ENCODE results near the gene IFT88. TPM values are rescaled to one million over a fixed set of nuclear protein-coding genes. Genes with fewer than 3 reads are reported as not detected.

The IFT88 gene
- total RNA-seq, 4 donors from 2014 or later: 14.6 to 24.6 (median 19.2) TPM

- WGBS, 2 donors: 68 to 74% methylated on average over 2 of the region's 2 CpGs
- Histone ChIP-seq H3K36me3 (no peaks in the 10 kb centered on the region), H3K27me3 (no peaks in the 10 kb centered on the region), H3K4me3 (no peak overlapping the region), H3K4me1 (peaks cover 0 to 26% (median 4%) of the 10 kb centered on the region in 4 donors), H3K9me3 (no peaks in the 10 kb centered on the region), H3K27ac (peak overlapping the region in 1 of 4 donors; percentile 50)
- DNase-seq (ENCODE audit: low spot score in 2 of 2): no peak
- no peak for TF ChIP-seq CTCF (IDR thresholded peaks at IDR 0.05)
- no peak for TF ChIP-seq EP300 (IDR thresholded peaks at IDR 0.05)
- TF ChIP-seq POLR2A (IDR thresholded peaks at IDR 0.05): no peak
Measured at GRCh38 chr13:20708216-20708615, 141.3 kb downstream of the IFT88 start.

- Histone ChIP-seq H3K27ac (peak overlapping the region in 2 of 4 donors; percentile 30 to 57), H3K36me3 (no peaks in the 10 kb centered on the region), H3K9me3 (no peaks in the 10 kb centered on the region), H3K4me3 (no peak overlapping the region), H3K27me3 (no peaks in the 10 kb centered on the region), H3K4me1 (peaks cover 0 to 36% (median 7%) of the 10 kb centered on the region in 4 donors)
- WGBS, 2 donors: 82 to 86% methylated on average over 8 of the region's 8 CpGs
- no peak for TF ChIP-seq CTCF (IDR thresholded peaks at IDR 0.05)
- no peak for TF ChIP-seq EP300 (IDR thresholded peaks at IDR 0.05)
- TF ChIP-seq POLR2A (IDR thresholded peaks at IDR 0.05): no peak
- DNase-seq (ENCODE audit: low spot score in 2 of 2): no peak
Measured at GRCh38 chr13:20709369-20709768, 142.4 kb downstream of the IFT88 start.

- no peak overlapping the region for H3K4me3 ChIP-seq
- no peaks in the 10 kb centered on the region for H3K36me3 ChIP-seq
- peaks cover 0 to 37% (median 7%) of the 10 kb centered on the region in 4 donors for H3K4me1 ChIP-seq
- 55 to 70% methylated on average over 4 of the region's 4 CpGs for WGBS, 2 donors
- H3K27me3 ChIP-seq: no peaks in the 10 kb centered on the region
- no peaks in the 10 kb centered on the region for H3K9me3 ChIP-seq
- TF ChIP-seq EP300 (IDR thresholded peaks at IDR 0.05) (no peak), POLR2A (IDR thresholded peaks at IDR 0.05) (no peak), CTCF (IDR thresholded peaks at IDR 0.05) (no peak)
- no peak for DNase-seq (ENCODE audit: low spot score in 2 of 2)
- H3K27ac ChIP-seq: peak overlapping the region in 1 of 4 donors; percentile 57
Measured at GRCh38 chr13:20709782-20710181, 142.8 kb downstream of the IFT88 start.

- no peak for DNase-seq (ENCODE audit: low spot score in 2 of 2)
- 87 to 90% methylated on average over 13 of the region's 13 CpGs for WGBS, 2 donors
- H3K36me3 ChIP-seq: no peaks in the 10 kb centered on the region
- H3K27me3 ChIP-seq: no peaks in the 10 kb centered on the region
- no peaks in the 10 kb centered on the region for H3K9me3 ChIP-seq
- peaks cover 0 to 44% (median 7%) of the 10 kb centered on the region in 4 donors for H3K4me1 ChIP-seq
- TF ChIP-seq POLR2A (IDR thresholded peaks at IDR 0.05) (no peak), EP300 (IDR thresholded peaks at IDR 0.05) (no peak), CTCF (IDR thresholded peaks at IDR 0.05) (no peak)
- no peak overlapping the region for H3K27ac ChIP-seq
- no peak overlapping the region for H3K4me3 ChIP-seq
Measured at GRCh38 chr13:20711301-20712044, 144.5 kb downstream of the IFT88 start.

GRCh38 chr13:20713014-20713376, 146.0 kb downstream of the IFT88 start:
- WGBS, 2 donors: 16 to 24% methylated on average over 11 of the region's 11 CpGs
- Histone ChIP-seq H3K27me3 (no peaks in the 10 kb centered on the region), H3K27ac (peak overlapping the region in 2 of 4 donors; percentile 51 to 86), H3K4me1 (peaks cover 0 to 44% (median 7%) of the 10 kb centered on the region in 4 donors), H3K36me3 (no peaks in the 10 kb centered on the region), H3K4me3 (peak overlapping the region in 2 of 4 donors; percentile 19 to 43), H3K9me3 (no peaks in the 10 kb centered on the region)
- TF ChIP-seq EP300 (IDR thresholded peaks at IDR 0.05) (no peak), CTCF (IDR thresholded peaks at IDR 0.05) (no peak), POLR2A (IDR thresholded peaks at IDR 0.05) (no peak)
- no peak for DNase-seq (ENCODE audit: low spot score in 2 of 2)
